Memory B cell (primary cell): ENCODE measurements around the gene SLC43A3.

Source experiments
- ATAC-seq: fragments of 150-1000 bp; cut with Tn5 transposase; 2 replicates; pipeline ENCODE4 v1.10.0; 2021; ENCODE audit warnings: low read depth, mild to moderate bottlenecking, moderate library complexity
- DNase-seq, 2 donors: peaks; one replicate each; pipeline ENCODE4 v3.0.0; 2022; ENCODE audit warnings: low spot score in 2 of 2
- H3K27ac Mint-ChIP-seq: one replicate; pipeline ENCODE4 v1.8.0; 2022; ENCODE audit warnings: mild to moderate bottlenecking, moderate library complexity, mixed read lengths
- H3K27me3 Mint-ChIP-seq: one replicate; pipeline ENCODE4 v1.8.0; 2022; ENCODE audit warnings: mixed read lengths
- H3K36me3 Mint-ChIP-seq: one replicate; pipeline ENCODE4 v1.8.0; 2022; ENCODE audit warnings: mild to moderate bottlenecking, mixed read lengths
- H3K4me1 Mint-ChIP-seq: one replicate; pipeline ENCODE4 v1.8.0; 2022; ENCODE audit warnings: mixed read lengths
- H3K4me3 Mint-ChIP-seq: one replicate; pipeline ENCODE4 v1.8.0; 2022; ENCODE audit warnings: mild to moderate bottlenecking, moderate library complexity, mixed read lengths
- H3K9me3 Mint-ChIP-seq: one replicate; pipeline ENCODE4 v1.8.0; 2022; ENCODE audit warnings: mixed read lengths

Gene SLC43A3

DNA sequence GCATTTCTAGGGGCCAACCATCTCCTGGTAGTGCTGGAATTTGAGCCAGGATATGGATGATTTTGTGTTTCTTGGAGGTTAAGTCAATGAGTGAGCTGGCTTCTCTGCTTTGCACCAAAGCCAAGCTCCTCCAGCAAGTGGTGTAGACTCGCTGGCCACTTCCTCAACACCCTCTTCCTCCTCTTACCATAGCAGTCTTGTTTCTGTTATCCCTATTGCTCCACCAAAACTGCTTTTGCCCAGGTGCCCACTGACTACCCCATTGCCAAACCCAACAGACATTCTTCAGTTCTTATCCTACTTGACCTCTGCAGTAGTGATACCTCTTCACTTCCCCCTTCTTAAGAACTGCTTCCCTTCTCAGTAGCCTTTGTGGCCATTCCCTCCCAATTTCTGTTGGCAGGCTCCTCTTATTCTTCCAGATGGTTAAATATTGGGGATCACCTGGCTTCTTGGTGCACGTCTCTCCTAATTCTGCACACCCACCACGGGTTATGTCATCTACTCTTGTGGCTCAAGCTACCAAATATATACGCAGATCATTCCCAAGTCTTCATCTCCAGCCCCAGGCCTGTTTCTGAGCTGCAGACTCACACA, 29.4 kb downstream of the SLC43A3 start:
- Mint-ChIP-seq H3K4me3 (no peak overlapping the region), H3K27ac (no peak overlapping the region), H3K9me3 (no peaks in the 10 kb centered on the region), H3K27me3 (no peaks in the 10 kb centered on the region), H3K4me1 (no peaks in the 10 kb centered on the region), H3K36me3 (no peaks in the 10 kb centered on the region)
- ATAC-seq, result no peak
- DNase-seq, result no peak

DNA sequence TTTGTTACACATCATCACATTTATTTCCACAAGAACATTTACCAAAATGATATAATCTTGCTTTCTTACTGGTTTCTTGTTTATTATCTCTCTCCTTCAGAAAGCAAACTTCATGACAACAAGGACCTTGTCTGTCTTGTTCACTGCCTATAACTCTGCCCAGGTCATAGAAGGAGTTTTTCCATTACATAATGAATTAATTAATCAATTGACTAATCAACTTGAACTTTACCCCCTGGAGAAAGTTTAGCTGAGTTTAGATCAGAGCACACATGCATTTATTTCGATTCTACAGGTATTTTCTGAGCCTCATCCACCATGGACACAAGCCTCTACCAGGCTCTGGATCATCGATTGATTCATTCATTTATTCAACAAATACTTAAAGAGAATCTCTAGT, 30.2 kb downstream of the SLC43A3 start:
- Mint-ChIP-seq H3K27me3 (no peaks in the 10 kb centered on the region), H3K36me3 (no peaks in the 10 kb centered on the region), H3K27ac (no peak overlapping the region), H3K4me3 (no peak overlapping the region), H3K4me1 (no peaks in the 10 kb centered on the region), H3K9me3 (no peaks in the 10 kb centered on the region)
- no peak for DNase-seq
- ATAC-seq, result no peak

DNA sequence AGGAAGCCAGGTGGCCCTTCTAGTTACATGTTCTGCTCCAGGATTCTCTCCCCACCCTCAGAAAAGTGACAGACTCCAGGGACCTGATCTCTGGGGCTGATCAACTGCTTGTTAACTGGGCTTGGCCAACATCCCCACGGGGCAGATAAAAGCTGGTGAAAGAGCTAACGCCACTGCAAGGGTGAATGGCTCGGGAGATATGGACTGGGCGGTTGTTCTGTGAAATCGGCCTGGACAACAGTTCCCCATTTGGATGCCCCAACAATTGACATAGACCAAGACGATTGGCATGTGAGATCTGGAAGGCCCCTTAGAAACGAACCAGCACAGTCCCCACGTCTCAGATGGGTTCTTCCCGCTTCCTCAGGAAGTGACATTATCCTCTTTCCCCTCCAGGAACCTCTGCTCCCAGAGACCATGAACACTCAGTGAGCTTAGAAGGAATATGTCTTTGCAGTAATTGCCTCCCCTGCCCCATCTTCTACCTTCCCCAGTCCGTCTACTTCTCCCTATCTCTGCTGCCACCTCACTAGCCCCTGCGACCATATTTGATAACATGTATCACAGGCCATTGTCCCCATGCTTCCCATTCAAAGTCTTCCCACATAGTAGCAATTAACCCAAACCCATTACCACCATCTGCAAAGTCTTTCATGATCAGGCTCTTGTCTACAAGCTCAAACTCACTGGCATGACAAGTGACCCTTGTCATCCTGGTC, 30.9 kb downstream of the SLC43A3 start:
- Mint-ChIP-seq H3K36me3 (no peaks in the 10 kb centered on the region), H3K4me3 (no peak overlapping the region), H3K27ac (no peak overlapping the region), H3K4me1 (no peaks in the 10 kb centered on the region), H3K27me3 (no peaks in the 10 kb centered on the region), H3K9me3 (no peaks in the 10 kb centered on the region)
- no peak for ATAC-seq
- no peak for DNase-seq

DNA sequence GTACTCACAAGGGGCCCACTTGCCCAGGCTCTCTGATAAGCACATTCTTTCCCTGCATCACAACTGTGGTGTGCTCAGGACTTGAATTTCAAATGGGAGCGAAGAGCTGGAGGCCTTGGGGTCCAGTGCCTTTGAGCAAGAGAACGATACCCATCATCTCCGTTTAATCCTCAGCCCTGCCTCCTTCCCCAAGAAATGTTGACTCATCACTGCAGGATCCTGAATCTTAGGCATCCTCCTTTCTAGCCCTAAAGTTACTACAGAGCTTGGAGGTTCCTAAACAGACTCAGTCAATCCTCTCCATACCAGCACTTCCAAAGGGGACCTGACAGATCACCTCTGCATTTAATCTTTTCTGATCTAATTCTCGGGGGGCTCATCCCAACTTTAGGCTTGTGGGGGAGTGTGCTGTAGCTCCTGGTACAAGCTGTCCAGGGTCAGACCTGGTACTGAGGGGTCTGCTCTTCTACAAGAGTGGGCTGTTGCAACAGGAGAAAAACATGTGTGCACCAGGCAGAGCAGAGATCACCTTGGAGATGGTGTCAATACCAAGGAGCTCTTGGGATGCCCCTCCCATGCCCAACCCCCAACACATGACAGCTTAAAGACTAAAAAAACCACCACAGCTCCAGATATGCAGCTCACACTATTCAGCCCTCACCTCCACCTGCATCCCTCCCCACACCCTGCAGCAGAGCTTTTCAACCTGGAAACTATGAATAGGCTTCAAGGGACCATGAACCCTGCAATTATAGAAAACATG, 32.5 kb downstream of the SLC43A3 start:
- Mint-ChIP-seq H3K36me3 (no peaks in the 10 kb centered on the region), H3K27me3 (no peaks in the 10 kb centered on the region), H3K4me3 (no peak overlapping the region), H3K9me3 (no peaks in the 10 kb centered on the region), H3K4me1 (no peaks in the 10 kb centered on the region), H3K27ac (no peak overlapping the region)
- DNase-seq, result no peak
- ATAC-seq, result no peak

DNA sequence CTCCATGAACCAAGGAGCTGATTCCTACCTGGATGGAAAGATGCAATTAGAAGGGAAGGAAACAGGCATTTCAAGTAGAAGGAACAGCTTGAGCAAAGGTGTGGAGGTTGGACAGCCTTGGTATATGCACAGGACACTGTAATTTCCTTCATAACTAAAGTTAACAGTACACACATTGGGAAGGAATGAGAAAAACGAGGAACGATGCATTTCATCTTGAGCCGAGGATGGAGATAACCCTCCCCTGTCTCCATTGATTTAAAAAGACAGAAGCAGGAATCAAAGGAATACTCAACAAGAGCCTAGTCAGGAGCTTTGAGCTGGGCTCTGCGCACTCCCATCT, 34.2 kb downstream of the SLC43A3 start:
- H3K36me3 Mint-ChIP-seq, result no peaks in the 10 kb centered on the region
- DNase-seq (no peak), ATAC-seq (no peak)
- no peaks in the 10 kb centered on the region for H3K4me1 Mint-ChIP-seq
- no peaks in the 10 kb centered on the region for H3K27me3 Mint-ChIP-seq
- H3K4me3 Mint-ChIP-seq, result no peak overlapping the region
- no peaks in the 10 kb centered on the region for H3K9me3 Mint-ChIP-seq
- H3K27ac Mint-ChIP-seq, result no peak overlapping the region

DNA sequence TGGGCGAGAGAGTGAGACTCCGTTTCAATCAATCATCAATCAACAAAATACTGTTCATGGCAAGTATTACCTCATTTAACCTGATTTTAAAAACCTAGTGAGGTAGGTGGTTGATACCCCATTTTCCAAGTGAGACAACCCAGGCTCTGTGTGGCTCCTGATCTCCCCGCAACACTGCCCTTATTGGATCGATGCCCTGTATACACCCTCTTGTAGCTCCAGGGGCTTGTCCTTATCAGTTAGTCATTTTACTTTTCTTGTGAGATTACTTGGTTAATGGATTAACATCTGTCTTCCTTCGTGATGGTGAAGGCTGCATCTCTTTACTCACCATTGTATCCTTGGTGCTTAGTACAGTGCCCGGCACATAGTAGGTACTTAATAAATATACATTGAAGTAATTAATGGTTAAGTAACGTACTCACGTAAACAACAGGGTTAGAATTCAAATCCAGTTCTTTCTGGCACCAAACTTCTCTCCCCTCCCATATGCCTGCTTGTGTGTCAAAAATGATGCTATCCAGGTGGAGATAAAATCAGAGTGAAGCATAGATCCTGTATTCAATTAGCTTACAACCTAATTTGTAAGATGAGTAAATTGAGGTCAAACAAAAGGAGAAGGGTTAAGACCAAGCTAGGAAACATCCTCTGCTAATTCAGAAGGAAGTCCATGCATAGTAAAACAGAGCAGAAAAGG, 34.7 kb downstream of the SLC43A3 start:
- DNase-seq, result no peak
- Mint-ChIP-seq H3K4me3 (no peak overlapping the region), H3K27me3 (no peaks in the 10 kb centered on the region)

DNA sequence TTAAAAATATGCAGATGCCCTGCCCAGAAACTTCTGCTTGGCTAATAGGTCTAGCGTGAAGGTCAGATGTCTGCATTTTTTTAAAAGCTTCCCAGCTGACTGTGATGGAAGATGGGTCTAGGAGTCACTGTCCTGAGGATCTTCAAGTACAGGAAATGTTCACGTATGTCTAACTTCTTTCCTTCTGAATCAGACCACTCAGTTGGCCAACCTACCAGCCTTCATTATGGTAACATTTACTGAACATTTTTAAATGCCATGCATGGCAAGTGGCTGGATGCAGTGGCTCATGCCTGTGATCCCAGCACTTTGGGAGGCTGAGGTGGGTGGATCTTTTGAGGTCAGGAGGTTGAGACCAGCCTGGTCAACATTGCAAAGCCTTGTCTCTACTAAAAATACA, 35.4 kb downstream of the SLC43A3 start:
- Mint-ChIP-seq H3K4me3 (no peak overlapping the region), H3K9me3 (no peaks in the 10 kb centered on the region), H3K36me3 (no peaks in the 10 kb centered on the region), H3K27me3 (no peaks in the 10 kb centered on the region), H3K4me1 (no peaks in the 10 kb centered on the region), H3K27ac (no peak overlapping the region)
- ATAC-seq (no peak), DNase-seq (no peak)

More for the DNA sequence above, 34.7 kb downstream of the SLC43A3 start:
- Mint-ChIP-seq H3K36me3 (no peaks in the 10 kb centered on the region), H3K4me1 (no peaks in the 10 kb centered on the region), H3K9me3 (no peaks in the 10 kb centered on the region), H3K27ac (no peak overlapping the region)
- no peak for ATAC-seq

DNA sequence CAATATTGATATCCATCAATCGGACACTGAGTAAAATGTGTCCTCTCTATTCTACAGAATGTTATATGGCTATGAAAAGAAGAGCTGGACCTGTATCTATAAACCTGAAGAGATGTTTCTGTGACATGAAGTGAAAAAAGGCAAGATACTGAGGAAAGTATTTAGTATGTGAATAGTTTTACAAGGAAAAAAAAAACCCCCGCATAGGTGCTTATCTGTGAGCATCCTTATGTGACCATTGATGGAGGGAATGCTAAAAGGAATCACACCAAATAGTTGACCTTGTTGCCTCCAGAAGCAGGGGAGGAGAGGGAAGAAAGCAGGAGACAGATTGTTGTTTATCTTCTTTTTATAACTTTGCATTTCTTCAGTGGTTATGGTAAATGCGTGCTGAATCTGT, 35.8 kb downstream of the SLC43A3 start:
- H3K36me3 Mint-ChIP-seq, result no peaks in the 10 kb centered on the region
- no peak for ATAC-seq
- H3K4me3 Mint-ChIP-seq, result no peak overlapping the region
- H3K27me3 Mint-ChIP-seq, result no peaks in the 10 kb centered on the region
- H3K4me1 Mint-ChIP-seq, result no peaks in the 10 kb centered on the region
- H3K27ac Mint-ChIP-seq, result no peak overlapping the region
- no peak for DNase-seq
- no peaks in the 10 kb centered on the region for H3K9me3 Mint-ChIP-seq

DNA sequence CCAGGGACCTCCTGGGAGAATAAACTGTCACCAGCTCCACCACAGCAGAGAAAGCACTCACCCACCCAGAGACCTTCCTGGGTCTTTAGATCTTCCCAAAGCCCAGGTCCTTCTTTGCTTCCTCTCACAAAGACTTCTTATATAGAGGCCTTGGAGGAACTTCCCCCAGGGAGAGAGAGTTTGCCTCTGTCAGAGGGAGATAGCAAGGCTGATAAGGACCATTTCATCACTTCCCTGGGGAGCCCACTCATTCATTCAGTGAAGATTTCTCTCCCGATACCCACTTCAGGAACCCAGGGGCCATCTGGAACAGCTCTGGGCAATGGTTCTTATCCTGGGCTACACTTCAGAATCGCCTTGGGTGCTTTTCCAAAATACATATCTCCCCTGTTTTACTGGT, 36.4 kb downstream of the SLC43A3 start, which contains the start of gene PRG2:
PRG2 (minus strand) TSS at position 116 of the 400 bp plus-strand sequence. CDS start 706 bp downstream, outside the sequence.
- H3K27ac Mint-ChIP-seq, result no peak within 1 kb of the TSS
- ATAC-seq, result no peak

DNA sequence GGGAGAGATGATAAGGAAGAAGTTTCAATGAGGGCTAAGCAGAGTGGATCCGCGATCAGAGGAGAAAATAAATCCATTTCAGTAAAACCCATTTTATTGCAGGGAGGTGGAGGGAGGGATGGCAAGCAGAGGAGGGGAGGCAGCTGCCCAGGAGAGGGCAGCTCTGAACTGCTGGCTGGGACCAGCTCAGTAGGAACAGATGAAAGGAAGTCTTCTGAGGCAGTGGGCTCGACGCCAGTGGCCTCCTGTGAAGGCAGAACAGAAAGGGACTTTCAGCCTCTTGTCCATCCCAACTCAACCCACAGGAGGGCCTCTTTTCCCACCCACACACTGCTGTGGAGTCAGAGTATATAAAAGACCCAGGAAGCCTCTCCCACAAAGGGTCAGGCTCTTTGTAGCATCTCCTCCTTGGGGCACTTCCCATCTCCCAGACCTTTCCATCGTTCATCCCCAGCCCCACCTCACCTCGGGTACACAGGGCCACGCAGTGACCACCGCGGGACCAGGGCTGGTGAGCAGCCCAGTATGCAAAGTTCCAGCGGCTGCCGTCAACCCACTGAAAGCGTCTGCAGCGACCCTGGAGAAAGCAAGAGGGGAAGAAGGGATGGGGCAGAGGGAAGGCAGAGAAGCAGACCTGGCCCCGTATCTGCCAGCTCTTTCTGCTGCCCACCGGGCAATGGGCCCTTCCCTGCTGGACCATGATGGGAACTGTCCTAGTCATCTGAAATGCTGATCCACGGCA, 39.5 kb downstream of the SLC43A3 start:
- H3K9me3 Mint-ChIP-seq, result no peaks in the 10 kb centered on the region
- DNase-seq (no peak), ATAC-seq (no peak)
- peaks cover 5% of the 10 kb centered on the region for H3K27me3 Mint-ChIP-seq
- no peaks in the 10 kb centered on the region for H3K4me1 Mint-ChIP-seq
- H3K27ac Mint-ChIP-seq, result no peak overlapping the region
- no peaks in the 10 kb centered on the region for H3K36me3 Mint-ChIP-seq
- no peak overlapping the region for H3K4me3 Mint-ChIP-seq

More for the DNA sequence above, 36.4 kb downstream of the SLC43A3 start, which contains the start of gene PRG2:
- H3K4me3 Mint-ChIP-seq, result no peak within 1 kb of the TSS
- H3K36me3 Mint-ChIP-seq, result no peaks in the 10 kb centered on the region
- H3K4me1 Mint-ChIP-seq, result no peaks in the 10 kb centered on the region
- DNase-seq, result no peak
- no peaks in the 10 kb centered on the region for H3K9me3 Mint-ChIP-seq
- H3K27me3 Mint-ChIP-seq, result peaks cover 2% of the 10 kb centered on the region

DNA sequence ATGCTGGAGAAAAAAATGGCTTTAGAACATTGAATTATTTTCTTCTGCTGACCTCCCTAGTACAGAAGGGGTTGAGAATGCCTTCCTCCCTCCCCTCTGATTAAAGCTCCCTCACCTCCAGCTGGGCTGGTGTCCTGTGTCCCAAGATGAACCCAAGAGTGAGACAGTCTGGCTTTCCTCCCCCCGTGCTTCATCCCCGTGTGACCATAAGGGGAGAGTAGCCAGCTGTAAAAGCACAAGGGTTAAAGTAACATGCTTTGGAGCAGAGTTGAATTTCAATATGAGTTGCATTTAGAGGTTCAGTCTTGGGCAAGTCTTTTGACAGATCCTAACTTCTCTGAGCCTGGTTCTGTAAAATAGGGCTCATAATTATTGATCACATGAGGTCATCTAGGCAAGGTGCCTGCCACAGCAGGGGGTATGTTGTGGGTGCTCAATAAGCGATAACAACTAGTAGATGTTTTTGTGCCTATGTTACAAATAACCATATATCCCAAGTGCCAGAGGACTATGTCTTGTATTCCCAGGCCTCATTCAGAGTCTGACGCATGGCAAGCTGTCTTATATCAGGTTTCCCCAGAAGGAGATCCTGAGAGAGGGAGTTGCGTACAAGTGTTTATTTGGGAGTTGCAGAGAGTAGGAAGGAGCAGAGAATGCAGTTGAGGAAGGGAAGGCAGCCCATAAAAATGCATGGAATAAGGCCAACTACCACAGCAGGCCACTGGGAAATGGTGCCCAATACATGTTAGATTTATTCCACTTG, 40.6 kb downstream of the SLC43A3 start:
- Mint-ChIP-seq H3K9me3 (no peaks in the 10 kb centered on the region), H3K27me3 (peaks cover 8% of the 10 kb centered on the region), H3K36me3 (no peaks in the 10 kb centered on the region), H3K27ac (no peak overlapping the region), H3K4me3 (no peak overlapping the region), H3K4me1 (no peaks in the 10 kb centered on the region)
- ATAC-seq, result no peak
- no peak for DNase-seq

DNA sequence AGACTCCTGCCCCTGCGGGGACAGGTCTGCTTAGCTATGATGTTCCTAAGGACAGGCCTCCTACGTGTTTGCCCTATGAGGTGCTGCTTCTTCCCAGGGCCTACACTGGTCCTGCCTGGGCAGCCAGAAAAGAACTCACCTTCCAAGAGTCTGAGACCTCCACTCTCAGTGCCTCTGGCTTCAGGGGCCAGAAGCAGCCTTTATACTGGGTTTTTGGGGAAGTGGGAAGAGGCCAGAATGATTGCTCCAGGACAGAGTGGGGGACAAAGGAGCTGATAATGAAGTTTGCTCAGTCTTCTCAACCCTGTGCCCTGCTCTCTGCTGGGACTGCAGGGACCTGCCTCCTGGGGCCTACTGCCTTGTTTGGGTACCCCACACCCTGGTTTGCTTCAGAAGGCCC, 45.9 kb downstream of the SLC43A3 start, which contains the start of gene PRG3:
PRG3 (minus strand) TSS at position 176 of the 400 bp plus-strand sequence. CDS start 442 bp downstream, outside the sequence.
- Mint-ChIP-seq H3K36me3 (no peaks in the 10 kb centered on the region), H3K4me3 (no peak within 1 kb of the TSS), H3K9me3 (no peaks in the 10 kb centered on the region), H3K4me1 (no peaks in the 10 kb centered on the region), H3K27ac (no peak within 1 kb of the TSS), H3K27me3 (peaks cover 19% of the 10 kb centered on the region)
- DNase-seq, result no peak
- no peak for ATAC-seq

DNA sequence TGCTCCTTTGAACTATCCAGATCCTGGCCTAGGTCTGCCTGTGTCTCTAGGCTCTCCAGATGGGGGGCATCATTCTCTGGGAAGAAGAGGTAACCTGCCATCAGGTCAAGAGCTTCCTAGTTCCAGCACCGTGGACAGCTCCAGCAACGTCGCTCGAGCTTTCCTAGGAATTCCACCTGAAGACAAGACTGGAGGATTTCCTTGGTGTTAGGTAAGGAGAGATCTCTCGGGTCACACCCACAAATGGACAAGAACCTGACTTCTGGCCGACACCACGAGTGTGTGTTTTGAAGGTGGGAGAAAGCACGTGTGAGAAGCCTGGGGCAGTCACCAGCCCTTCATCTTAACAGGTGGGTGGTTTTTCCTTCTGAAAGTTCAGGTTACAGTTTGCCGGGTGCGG, 47.2 kb downstream of the SLC43A3 start:
- Mint-ChIP-seq H3K27ac (no peak overlapping the region), H3K27me3 (peaks cover 16% of the 10 kb centered on the region), H3K4me3 (no peak overlapping the region), H3K4me1 (no peaks in the 10 kb centered on the region), H3K9me3 (no peaks in the 10 kb centered on the region), H3K36me3 (no peaks in the 10 kb centered on the region)
- no peak for ATAC-seq
- DNase-seq, result no peak
